Jurkat, Clone E6-1 (cell line): ENCODE results near the gene RAB5B.

Experiments used
- DNase-seq: peaks from one replicate; pipeline ENCODE4 v3.0.0-alpha.2; 2011; ENCODE audit warnings: low read depth, low spot score
- H3K4me3 ChIP-seq: 2 replicates; pipeline ENCODE4 v1.5.1; 2011; ENCODE audit warnings: mild to moderate bottlenecking, low read length, control low read depth, moderate library complexity

RAB5B gene

GRCh38 chr12:56004211-56004610, 30.3 kb downstream of the RAB5B start:
- no peak for DNase-seq

GRCh38 chr12:56007564-56008559, 34.0 kb downstream of the RAB5B start:
- H3K4me3 ChIP-seq, result no peak overlapping the region
- DNase-seq, result no peak

More at GRCh38 chr12:56004211-56004610, 30.3 kb downstream of the RAB5B start:
- no peak overlapping the region for H3K4me3 ChIP-seq

- DNase-seq, result no peak
- H3K4me3 ChIP-seq, result no peak overlapping the region
Observed at GRCh38 chr12:56010111-56010570, 36.3 kb downstream of the RAB5B start.

- DNase-seq, result no peak
- H3K4me3 ChIP-seq, result no peak overlapping the region
Observed at GRCh38 chr12:56011509-56012090, 37.7 kb downstream of the RAB5B start.

- no peak for DNase-seq
- H3K4me3 ChIP-seq, result no peak overlapping the region
Observed at GRCh38 chr12:56013482-56013881, 39.6 kb downstream of the RAB5B start.

GRCh38 chr12:56014205-56014604, 40.3 kb downstream of the RAB5B start:
- H3K4me3 ChIP-seq, result no peak overlapping the region
- no peak for DNase-seq

- no peak for DNase-seq
- H3K4me3 ChIP-seq, result no peak overlapping the region
Observed at GRCh38 chr12:56017181-56017580, 43.3 kb downstream of the RAB5B start.

- DNase-seq, result no peak
- H3K4me3 ChIP-seq, result no peak overlapping the region
Observed at GRCh38 chr12:56018356-56018755, 44.5 kb downstream of the RAB5B start.

- DNase-seq, result no peak
- H3K4me3 ChIP-seq, result no peak within 1 kb of the TSS
Observed at GRCh38 chr12:56020423-56021184, 46.7 kb downstream of the RAB5B start, which contains the start of gene IKZF4. Gene IKZF4, plus strand, starts transcription at chr12:56021043. Its CDS starts 451 bp downstream, at chr12:56021494.

GRCh38 chr12:56021889-56022497, 48.1 kb downstream of the RAB5B start:
- H3K4me3 ChIP-seq, result no peak overlapping the region
- DNase-seq, result no peak

GRCh38 chr12:56028511-56029165, 54.8 kb downstream of the RAB5B start:
- no peak for DNase-seq
- H3K4me3 ChIP-seq, result no peak overlapping the region

- no peak overlapping the region for H3K4me3 ChIP-seq
- no peak for DNase-seq
Observed at GRCh38 chr12:56029166-56029519, 55.3 kb downstream of the RAB5B start.

- no peak overlapping the region for H3K4me3 ChIP-seq
- DNase-seq, result peak; percentile 34
Observed at GRCh38 chr12:56029666-56030293, 55.9 kb downstream of the RAB5B start.

- DNase-seq, result no peak
- H3K4me3 ChIP-seq, result no peak overlapping the region
Observed at GRCh38 chr12:56031987-56032386, 58.1 kb downstream of the RAB5B start.

- no peak overlapping the region for H3K4me3 ChIP-seq
- peak; percentile 48 for DNase-seq
Observed at GRCh38 chr12:56034586-56035332, 60.9 kb downstream of the RAB5B start.

- no peak overlapping the region for H3K4me3 ChIP-seq
- no peak for DNase-seq
Observed at GRCh38 chr12:56037161-56037560, 63.3 kb downstream of the RAB5B start.

- DNase-seq, result no peak
- no peak overlapping the region for H3K4me3 ChIP-seq
Observed at GRCh38 chr12:56038022-56038655, 64.3 kb downstream of the RAB5B start.
